ENCODE measurements around the gene ADGRE1. TPM values are rescaled to one million over a fixed set of nuclear protein-coding genes. Genes with fewer than 3 reads are reported as not detected.

The ADGRE1 gene
- total and polyA plus RNA-seq, 2 of the 13 experiments (the other 11 are each of a cell fraction or from before 2014, with no cell fraction given) = not detected

DNA sequence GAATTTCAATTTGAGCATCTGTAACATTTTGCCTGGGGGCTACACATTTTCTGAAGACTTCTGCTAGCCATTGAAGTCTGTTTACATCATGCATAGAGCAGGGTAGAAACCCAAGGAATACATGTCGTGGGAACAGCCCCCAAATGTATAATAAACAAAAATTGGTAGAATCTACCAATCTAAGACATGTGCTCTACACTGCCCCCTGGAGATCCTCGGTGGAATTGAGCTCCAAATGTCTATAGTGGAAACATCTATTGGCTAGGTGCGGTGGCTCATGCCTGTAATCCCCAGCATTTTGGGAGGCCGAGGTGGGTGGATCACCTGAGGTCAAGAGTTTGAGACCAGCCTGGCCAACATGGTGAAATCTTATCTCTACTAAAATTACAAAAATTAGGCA is 76.6 kb downstream of the ADGRE1 start:
- Histone ChIP-seq H3K27me3 (ENCODE audit: control insufficient read depth in 1 of 2, insufficient read depth in 2 of 2, low read length in 2 of 2) (0 out of 5 replicates have a peak, but pooled peaks cover 0 to 5% of the 10 kb centered on the region in 2 experiments), H4K20me1 (ENCODE audit: insufficient read depth, low read length) (no peaks in the 10 kb centered on the region), H3K9ac (ENCODE audit: insufficient read depth, low read depth, low read length) (no peak overlapping the region), H3K36me3 (replicated peaks in 1 of 2; ENCODE audit: control insufficient read depth in 1 of 2, insufficient read depth in 2 of 2, low read length in 2 of 2) (no peaks in the 10 kb centered on the region), H2AFZ (ENCODE audit: low read length) (no peak overlapping the region), H3K4me1 (ENCODE audit: insufficient read depth, low read length) (no peaks in the 10 kb centered on the region), H3K9me3 (ENCODE audit: low read length) (no peaks in the 10 kb centered on the region), H3K4me3 (replicated peaks in 1 of 3; ENCODE audit: insufficient read depth in 1 of 3, low read depth in 2 of 3, low read length in 3 of 3) (no peak overlapping the region), H3K27ac (ENCODE audit: extremely low read length, insufficient read depth, low read length) (no peak overlapping the region), H3K79me2 (ENCODE audit: insufficient read depth, low read length) (no peaks in the 10 kb centered on the region), H3K4me2 (ENCODE audit: low read depth, low read length) (no peak overlapping the region)
- TF ChIP-seq PHB2 (IDR thresholded peaks at IDR 0.05; ENCODE audit: partially characterized antibody) (no peak), ZFP36L1 (CRISPR knock-in tag; IDR thresholded peaks at IDR 0.05) (no peak), PCBP1 (IDR thresholded peaks at IDR 0.05; ENCODE audit: borderline replicate concordance, low read depth, low read length) (no peak)
- TF ChIP-seq, protein P1, sequence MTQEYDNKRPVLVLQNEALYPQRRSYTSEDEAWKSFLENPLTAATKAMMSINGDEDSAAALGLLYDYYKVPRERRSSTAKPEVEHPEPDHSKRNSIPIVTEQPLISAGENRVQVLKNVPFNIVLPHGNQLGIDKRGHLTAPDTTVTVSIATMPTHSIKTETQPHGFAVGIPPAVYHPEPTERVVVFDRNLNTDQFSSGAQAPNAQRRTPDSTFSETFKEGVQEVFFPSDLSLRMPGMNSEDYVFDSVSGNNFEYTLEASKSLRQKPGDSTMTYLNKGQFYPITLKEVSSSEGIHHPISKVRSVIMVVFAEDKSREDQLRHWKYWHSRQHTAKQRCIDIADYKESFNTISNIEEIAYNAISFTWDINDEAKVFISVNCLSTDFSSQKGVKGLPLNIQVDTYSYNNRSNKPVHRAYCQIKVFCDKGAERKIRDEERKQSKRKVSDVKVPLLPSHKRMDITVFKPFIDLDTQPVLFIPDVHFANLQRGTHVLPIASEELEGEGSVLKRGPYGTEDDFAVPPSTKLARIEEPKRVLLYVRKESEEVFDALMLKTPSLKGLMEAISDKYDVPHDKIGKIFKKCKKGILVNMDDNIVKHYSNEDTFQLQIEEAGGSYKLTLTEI (CRISPR knock-in tag; conservative IDR thresholded peaks at IDR 0.05) = no peak
- TF ChIP-seq, protein P2, sequence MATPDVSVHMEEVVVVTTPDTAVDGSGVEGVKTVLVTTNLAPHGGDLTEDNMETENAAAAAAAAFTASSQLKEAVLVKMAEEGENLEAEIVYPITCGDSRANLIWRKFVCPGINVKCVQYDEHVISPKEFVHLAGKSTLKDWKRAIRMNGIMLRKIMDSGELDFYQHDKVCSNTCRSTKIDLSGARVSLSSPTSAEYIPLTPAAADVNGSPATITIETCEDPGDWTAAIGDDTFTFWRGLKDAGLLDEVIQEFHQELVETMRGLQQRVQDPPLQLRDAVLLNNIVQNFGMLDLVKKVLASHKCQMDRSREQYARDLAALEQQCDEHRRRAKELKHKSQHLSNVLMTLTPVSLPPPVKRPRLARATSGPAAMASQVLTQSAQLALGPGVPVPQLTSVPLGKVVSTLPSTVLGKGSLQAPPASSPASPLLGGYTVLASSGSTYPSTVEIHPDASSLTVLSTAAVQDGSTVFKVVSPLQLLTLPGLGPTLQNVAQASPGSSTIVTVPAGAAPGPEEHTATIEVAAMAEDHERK (CRISPR knock-in tag; IDR thresholded peaks at IDR 0.05; ENCODE audit: low read depth) = no peak
- TF ChIP-seq, protein P3, sequence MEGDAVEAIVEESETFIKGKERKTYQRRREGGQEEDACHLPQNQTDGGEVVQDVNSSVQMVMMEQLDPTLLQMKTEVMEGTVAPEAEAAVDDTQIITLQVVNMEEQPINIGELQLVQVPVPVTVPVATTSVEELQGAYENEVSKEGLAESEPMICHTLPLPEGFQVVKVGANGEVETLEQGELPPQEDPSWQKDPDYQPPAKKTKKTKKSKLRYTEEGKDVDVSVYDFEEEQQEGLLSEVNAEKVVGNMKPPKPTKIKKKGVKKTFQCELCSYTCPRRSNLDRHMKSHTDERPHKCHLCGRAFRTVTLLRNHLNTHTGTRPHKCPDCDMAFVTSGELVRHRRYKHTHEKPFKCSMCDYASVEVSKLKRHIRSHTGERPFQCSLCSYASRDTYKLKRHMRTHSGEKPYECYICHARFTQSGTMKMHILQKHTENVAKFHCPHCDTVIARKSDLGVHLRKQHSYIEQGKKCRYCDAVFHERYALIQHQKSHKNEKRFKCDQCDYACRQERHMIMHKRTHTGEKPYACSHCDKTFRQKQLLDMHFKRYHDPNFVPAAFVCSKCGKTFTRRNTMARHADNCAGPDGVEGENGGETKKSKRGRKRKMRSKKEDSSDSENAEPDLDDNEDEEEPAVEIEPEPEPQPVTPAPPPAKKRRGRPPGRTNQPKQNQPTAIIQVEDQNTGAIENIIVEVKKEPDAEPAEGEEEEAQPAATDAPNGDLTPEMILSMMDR (CRISPR knock-in tag; IDR thresholded peaks at IDR 0.05) = peak; percentile 38; the same call in 1 of the 2 replicates
- ChIA-PET POLR2A (no interaction called here), CTCF (ENCODE audit: low intra/inter-chr PET ratio, low total read pairs) (no interaction called here)
- ATAC-seq = no peak
- in situ Hi-C loops (cut with HindIII; ENCODE audit: extremely low pct_ligation_motif_present, low pct_unique_long_range_greater_than_20kb) = no loop called here
- no TSS peak for BruUV-seq (replicated peaks)
- 33% methylated on average over 3 of the region's 4 CpGs for WGBS (ENCODE audit: low lambda C conversion rate)
- intact Hi-C loops (cut with micrococcal nuclease; ENCODE audit: unreplicated experiment) = no loop called here
- no peak for FAIRE-seq
- DNase-seq (ENCODE audit: low spot score) = no peak

Data from HepG2 (cell line).